ENCODE data around the gene GGA1.
A peak's percentile ranks its signal among the peaks of the same experiment; 100 is the strongest.

The GGA1 gene

GRCh38 chr22:37632174-37633088 is 23.8 kb downstream of the GGA1 start:
- DNase-seq: no peak

- no peak for DNase-seq
Observed at GRCh38 chr22:37633089-37633624, 24.5 kb downstream of the GGA1 start.

- peak; percentile 83 for DNase-seq
Observed at GRCh38 chr22:37633625-37634416, 25.2 kb downstream of the GGA1 start.

GRCh38 chr22:37634417-37634924 is 25.8 kb downstream of the GGA1 start:
- DNase-seq: no peak

- no peak for DNase-seq
Observed at GRCh38 chr22:37635157-37635556, 26.5 kb downstream of the GGA1 start.

GRCh38 chr22:37636186-37636948 is 27.7 kb downstream of the GGA1 start:
- no peak for DNase-seq

- DNase-seq: no peak
Observed at GRCh38 chr22:37636949-37637273, 28.3 kb downstream of the GGA1 start.

- DNase-seq: no peak
Observed at GRCh38 chr22:37638391-37639069, 29.9 kb downstream of the GGA1 start.

- peak; percentile 44 for DNase-seq
Observed at GRCh38 chr22:37639070-37639760, 30.6 kb downstream of the GGA1 start, which contains the start of gene SH3BP1. TSS of gene SH3BP1 (plus strand) at chr22:37639669. CDS start at chr22:37639788, 119 bp downstream.

GRCh38 chr22:37639771-37640590 is 31.3 kb downstream of the GGA1 start:
- no peak for DNase-seq

GRCh38 chr22:37640591-37641560 is 32.2 kb downstream of the GGA1 start:
- no peak for DNase-seq

- no peak for DNase-seq
Observed at GRCh38 chr22:37641561-37641949, 32.9 kb downstream of the GGA1 start.

GRCh38 chr22:37643225-37643847 is 34.7 kb downstream of the GGA1 start:
- DNase-seq: peak; percentile 59

- no peak for DNase-seq
Observed at GRCh38 chr22:37647317-37647716, 38.7 kb downstream of the GGA1 start.

GRCh38 chr22:37647928-37648327 is 39.3 kb downstream of the GGA1 start:
- DNase-seq: no peak

- DNase-seq: no peak
Observed at GRCh38 chr22:37650463-37651136, 42.0 kb downstream of the GGA1 start.

GRCh38 chr22:37654563-37655251 is 46.1 kb downstream of the GGA1 start:
- no peak for DNase-seq

- no peak for DNase-seq
Observed at GRCh38 chr22:37655252-37655563, 46.6 kb downstream of the GGA1 start.
